HCT116 (cell line): Measurements from ENCODE around the gene C4orf36. TPM values are rescaled to one million over a fixed set of nuclear protein-coding genes. Genes with fewer than 3 reads are reported as not detected.

Experiments
- ATAC-seq: fragments of 200-7000 bp; cut with Tn5 transposase; 2 replicates; pipeline ENCODE4 v1.9.1; 2020; ENCODE audit warnings: mild to moderate bottlenecking, moderate library complexity
- BruUV-seq: library from RNA; stranded (reverse); fragments of 400-500 nt; replicated peaks from 2 replicates; lab custom pipeline; 2021; lab: Mats Ljungman, UMichigan
- CTCF ChIA-PET: fragments of 300-600 bp; sonication (Branson Sonifier 250); formaldehyde crosslinking; loops from one replicate; lab custom pipeline; 2021; ENCODE audit warnings: antibody characterized with exemption; lab: Charles Lee
- POLR2A ChIA-PET: fragments of 300-600, 350-600 bp; sonication (Branson Sonifier 250); formaldehyde crosslinking; loops from one replicate; lab custom pipeline; 2021; ENCODE audit warnings: antibody characterized with exemption; lab: Charles Lee
- RAD21 ChIA-PET, 2 experiments: fragments of 300-600 bp; sonication (Branson Sonifier 250); formaldehyde crosslinking; loops; one replicate each; lab custom pipeline; 2023; ENCODE audit warnings: low total read pairs in 2 of 2; ENCODE audit not compliant: uncharacterized antibody in 2 of 2, unreplicated experiment in 2 of 2, low non-redundant PET in 1 of 2; lab: Charles Lee
- DNase-seq: peaks from one replicate; pipeline ENCODE4 v3.0.0-alpha.2; 2010; ENCODE audit warnings: low read depth, low spot score
- H2AFZ ChIP-seq: fragments of 200-600 bp; shearing (Covaris generic), sonication (generic); 2 replicates; pipeline ENCODE4 v1.6.1; 2017; ENCODE audit warnings: low read depth, mixed run types, mixed read lengths, antibody characterized with exemption, low read length; ENCODE audit not compliant: poor library complexity, severe bottlenecking
- H3K27ac ChIP-seq: 2 replicates; pipeline ENCODE4 v1.5.1; 2012; ENCODE audit warnings: low read depth, low read length
- H3K27me3 ChIP-seq: fragments of 200-600 bp; sonication (generic); 2 replicates; pipeline ENCODE4 v1.6.1; 2016; ENCODE audit warnings: mixed run types, low read length, mixed read lengths; ENCODE audit not compliant: insufficient read depth
- H3K36me3 ChIP-seq, 2 experiments: fragments of 200-500 bp in 1 of 2; fragments of 200-600 bp in 1 of 2; sonication (Bioruptor generic) in 1 of 2; sonication (generic) in 1 of 2; 2 replicates each; pipeline versions ENCODE4 v1.5.1 to v1.6.1; 2014 to 2016; ENCODE audit warnings: low read length in 2 of 2, inconsistent platforms in 1 of 2, mixed read lengths in 1 of 2, mixed run types in 1 of 2; ENCODE audit not compliant: insufficient read depth in 2 of 2, control insufficient read depth in 1 of 2
- H3K4me1 ChIP-seq, 2 experiments: fragments of 200-600 bp in 1 of 2; sonication (generic) in 1 of 2; 2 replicates each; pipeline versions ENCODE4 v1.5.1 to v1.6.1; 2012 to 2017; ENCODE audit warnings: low read length in 2 of 2, inconsistent platforms in 1 of 2, mild to moderate bottlenecking in 1 of 2, mixed read lengths in 1 of 2, mixed run types in 1 of 2, moderate library complexity in 1 of 2; ENCODE audit not compliant: insufficient read depth in 2 of 2, control insufficient read depth in 1 of 2
- H3K4me2 ChIP-seq: fragments of 200-600 bp; sonication (generic); 2 replicates; pipeline ENCODE4 v1.6.1; 2017; ENCODE audit warnings: mixed run types, low read length, mixed read lengths
- H3K4me3 ChIP-seq, 2 experiments: fragments of 200-600 bp in 1 of 2; sonication (generic) in 1 of 2; replicated peaks in 1 of 2; 2 replicates each; pipeline ENCODE4 v1.5.1; 2011 to 2016; ENCODE audit warnings: low read length in 2 of 2, control low read depth in 1 of 2, low read depth in 1 of 2, mild to moderate bottlenecking in 1 of 2, mixed read lengths in 1 of 2, mixed run types in 1 of 2
- H3K79me2 ChIP-seq: fragments of 200-600 bp; sonication (generic); 2 replicates; pipeline ENCODE4 v1.6.1; 2017; ENCODE audit warnings: mild to moderate bottlenecking, mixed run types, low read length, moderate library complexity, mixed read lengths; ENCODE audit not compliant: insufficient read depth
- H3K9ac ChIP-seq: fragments of 200-600 bp; sonication (generic); 2 replicates; pipeline ENCODE4 v1.6.1; 2016; ENCODE audit warnings: low read length, mixed read lengths
- H3K9me2 ChIP-seq: fragments of 200-600 bp; sonication (generic), shearing (Covaris generic); 2 replicates; pipeline ENCODE4 v1.6.1; 2017; ENCODE audit warnings: mixed run types, mild to moderate bottlenecking, moderate library complexity; ENCODE audit not compliant: insufficient read depth
- H3K9me3 ChIP-seq, 2 experiments: fragments of 200-500 bp in 1 of 2; fragments of 200-600 bp in 1 of 2; sonication (Bioruptor generic) in 1 of 2; sonication (generic) in 1 of 2; 2 replicates each; pipeline ENCODE4 v1.6.1; 2014 to 2017; ENCODE audit warnings: low read length in 2 of 2, mixed read lengths in 2 of 2, inconsistent platforms in 1 of 2, low read depth in 1 of 2, mild to moderate bottlenecking in 1 of 2, mixed run types in 1 of 2, moderate library complexity in 1 of 2; ENCODE audit not compliant: control insufficient read depth in 1 of 2, insufficient read depth in 1 of 2
- H4K20me1 ChIP-seq: fragments of 200-600 bp; sonication (generic), shearing (Covaris generic); 2 replicates; pipeline ENCODE4 v1.6.1; 2017; ENCODE audit warnings: mixed run types, mild to moderate bottlenecking, moderate library complexity; ENCODE audit not compliant: insufficient read depth
- CEBPB ChIP-seq: IDR thresholded peaks from 2 replicates; pipeline ENCODE4 v1.6.1; 2012; ENCODE audit warnings: low read depth
- POLR2AphosphoS5 ChIP-seq: IDR thresholded peaks from 2 replicates; pipeline ENCODE4 v1.6.1; 2011; ENCODE audit warnings: mild to moderate bottlenecking, low read depth, low read length, moderate library complexity
- RAD21 ChIP-seq: IDR thresholded peaks from 2 replicates; pipeline ENCODE4 v1.6.1; 2012; ENCODE audit warnings: low read depth, mild to moderate bottlenecking
- SIN3A ChIP-seq: IDR thresholded peaks from 2 replicates; pipeline ENCODE4 v1.6.1; 2012; ENCODE audit warnings: low read depth
- SRF ChIP-seq: IDR thresholded peaks from 2 replicates; pipeline ENCODE4 v1.6.1; 2012; ENCODE audit warnings: low read depth
- TCF7L2 ChIP-seq: IDR thresholded peaks from 2 replicates; pipeline ENCODE4 v1.7.0; 2011; ENCODE audit warnings: borderline replicate concordance, inconsistent platforms; ENCODE audit not compliant: insufficient read depth, insufficient read length; ENCODE audit errors: extremely low read depth
- intact Hi-C: fragments of 100-400 bp; cut with micrococcal nuclease; formaldehyde crosslinking; loops from 2 replicates; pipeline ENCODE4 v1.10.0; 2022
- total RNA-seq: library from RNA; stranded (reverse); gene quantifications from one replicate; pipeline ENCODE4 v1.2.1, GENCODE V29; 2021; ENCODE audit not compliant: unreplicated experiment
- TF ChIP-seq, protein P1 (sequence below): IDR thresholded peaks from 2 replicates; pipeline ENCODE4 v1.6.1; 2012
- TF ChIP-seq, protein P2 (sequence below), 3 experiments: fragments of 200-600 bp in 1 of 3; sonication (generic) in 1 of 3; IDR thresholded peaks in 2 of 3; conservative IDR thresholded peaks in 1 of 3; 2 replicates each; pipeline ENCODE4 v1.5.1; 2012 to 2017; ENCODE audit warnings: low read depth in 2 of 3, low read length in 2 of 3, antibody characterized with exemption in 1 of 3, borderline replicate concordance in 1 of 3, control low read depth in 1 of 3, mild to moderate bottlenecking in 1 of 3, mixed read lengths in 1 of 3, mixed run types in 1 of 3, moderate library complexity in 1 of 3; ENCODE audit not compliant: insufficient read depth in 1 of 3

C4orf36 gene
- total RNA-seq, 1 experiment from 2014 or later: 1.8 TPM

DNA sequence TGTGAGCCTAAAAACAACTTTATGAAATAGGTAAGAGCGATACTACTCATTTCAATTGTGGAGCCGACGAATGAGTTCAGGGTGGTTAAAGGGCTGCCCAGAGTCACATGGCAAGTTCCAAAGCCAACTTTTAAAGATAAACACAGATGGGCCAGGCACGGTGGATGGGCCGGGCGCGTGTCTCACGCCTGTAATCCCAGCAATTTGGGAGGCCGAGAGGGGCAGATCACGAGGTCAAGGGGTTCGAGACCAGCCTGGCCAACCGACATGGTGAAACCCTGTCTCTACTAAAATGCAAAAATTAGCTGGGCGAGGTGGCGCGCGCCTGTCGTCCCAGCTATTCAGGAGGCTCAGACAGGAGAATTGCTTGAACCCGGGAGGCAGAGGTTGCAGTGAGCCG is 914 bp upstream of the C4orf36 start:
- BruUV-seq: no TSS peak
- ChIA-PET CTCF (interaction anchor here (2.1 to 3.4 kb wide), 2 partner anchors 370 to 397 kb away, joined by 8 to 28 read pairs; no protein-coding TSS in a partner anchor), RAD21 (interaction anchor here in 1 of 2 experiments (0.6 to 0.7 kb wide), 3 partner anchors 27 to 393 kb away, joined by 3 to 4 read pairs (median 4); partner anchors contain the start of gene PTPN13), POLR2A (no interaction called here)
- H3K9me2 ChIP-seq: no peaks in the 10 kb centered on the region
- no peaks in the 10 kb centered on the region for H4K20me1 ChIP-seq
- DNase-seq: no peak
- H3K4me1 ChIP-seq: peaks cover 10 to 31% of the 10 kb centered on the region in 2 experiments
- H3K27ac ChIP-seq: no peak overlapping the region
- TF ChIP-seq, protein P1, sequence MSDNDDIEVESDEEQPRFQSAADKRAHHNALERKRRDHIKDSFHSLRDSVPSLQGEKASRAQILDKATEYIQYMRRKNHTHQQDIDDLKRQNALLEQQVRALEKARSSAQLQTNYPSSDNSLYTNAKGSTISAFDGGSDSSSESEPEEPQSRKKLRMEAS: no peak
- TF ChIP-seq CEBPB: no peak
- no peak for TF ChIP-seq SIN3A
- no peak for TF ChIP-seq POLR2AphosphoS5
- no peak for TF ChIP-seq RAD21
- TF ChIP-seq, protein P2, sequence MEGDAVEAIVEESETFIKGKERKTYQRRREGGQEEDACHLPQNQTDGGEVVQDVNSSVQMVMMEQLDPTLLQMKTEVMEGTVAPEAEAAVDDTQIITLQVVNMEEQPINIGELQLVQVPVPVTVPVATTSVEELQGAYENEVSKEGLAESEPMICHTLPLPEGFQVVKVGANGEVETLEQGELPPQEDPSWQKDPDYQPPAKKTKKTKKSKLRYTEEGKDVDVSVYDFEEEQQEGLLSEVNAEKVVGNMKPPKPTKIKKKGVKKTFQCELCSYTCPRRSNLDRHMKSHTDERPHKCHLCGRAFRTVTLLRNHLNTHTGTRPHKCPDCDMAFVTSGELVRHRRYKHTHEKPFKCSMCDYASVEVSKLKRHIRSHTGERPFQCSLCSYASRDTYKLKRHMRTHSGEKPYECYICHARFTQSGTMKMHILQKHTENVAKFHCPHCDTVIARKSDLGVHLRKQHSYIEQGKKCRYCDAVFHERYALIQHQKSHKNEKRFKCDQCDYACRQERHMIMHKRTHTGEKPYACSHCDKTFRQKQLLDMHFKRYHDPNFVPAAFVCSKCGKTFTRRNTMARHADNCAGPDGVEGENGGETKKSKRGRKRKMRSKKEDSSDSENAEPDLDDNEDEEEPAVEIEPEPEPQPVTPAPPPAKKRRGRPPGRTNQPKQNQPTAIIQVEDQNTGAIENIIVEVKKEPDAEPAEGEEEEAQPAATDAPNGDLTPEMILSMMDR (IDR thresholded peaks at IDR 0.05 in 2 of 3, conservative IDR thresholded peaks at IDR 0.05 in 1 of 3; ENCODE audit: borderline replicate concordance in 1 of 3, insufficient read depth in 1 of 3, low read depth in 2 of 3, low read length in 2 of 3): no peak
- TF ChIP-seq SRF: no peak
- no peak for TF ChIP-seq TCF7L2
- TF ChIP-seq, all 23 proteins: peak for 0
- Histone ChIP-seq H3K4me3 (no peak overlapping the region), H2AFZ (no peak overlapping the region), H3K27me3 (no peaks in the 10 kb centered on the region), H3K36me3 (no peaks in the 10 kb centered on the region), H3K79me2 (no peaks in the 10 kb centered on the region), H3K4me2 (peak overlapping the region; percentile 82), H3K9me3 (no peaks in the 10 kb centered on the region), H3K9ac (no peak overlapping the region)
- no peak for ATAC-seq
- intact Hi-C loops: loop anchor here (5.0 to 10.0 kb wide), 3 partner anchors 241 to 1322 kb away; no protein-coding TSS in a partner anchor
